PC-3 (cell line): ENCODE results near the gene JPT2. TPM values are rescaled to one million over a fixed set of nuclear protein-coding genes. Genes with fewer than 3 reads are reported as not detected.

Experiments
- ATAC-seq: fragments of 200-7000 bp; cut with Tn5 transposase; 2 replicates; pipeline ENCODE4 v1.9.1; 2020; ENCODE audit warnings: mild to moderate bottlenecking, moderate library complexity
- BruUV-seq: library from RNA; stranded (reverse); fragments of 400-500 nt; replicated peaks from 2 replicates; lab custom pipeline; 2021; lab: Mats Ljungman, UMichigan
- CTCF ChIA-PET: fragments of 300-600 bp; sonication (Branson Sonifier 250); formaldehyde crosslinking; loops from one replicate; lab custom pipeline; 2022; ENCODE audit warnings: antibody characterized with exemption; lab: Charles Lee
- POLR2A ChIA-PET: fragments of 300-600 bp; sonication (Branson Sonifier 250); formaldehyde crosslinking; loops from one replicate; lab custom pipeline; 2022; ENCODE audit warnings: antibody characterized with exemption; ENCODE audit not compliant: unreplicated experiment; lab: Charles Lee
- DNase-seq: peaks from one replicate; pipeline ENCODE4 v3.0.0-alpha.2; 2015
- H2AFZ ChIP-seq: fragments of 300-600 bp; sonication (generic); 2 replicates; pipeline ENCODE4 v1.6.0; 2016; ENCODE audit warnings: antibody characterized with exemption, low read length
- H3F3A ChIP-seq: fragments of 300-600 bp; sonication (generic); one replicate; pipeline ENCODE4 v1.6.0; 2017; ENCODE audit warnings: antibody characterized with exemption, low read length, control low read depth, mild to moderate bottlenecking; ENCODE audit not compliant: unreplicated experiment
- H3K27ac ChIP-seq: fragments of 300-600 bp; sonication (generic); 2 replicates; pipeline ENCODE4 v1.5.1; 2016; ENCODE audit warnings: mild to moderate bottlenecking, low read length
- H3K27me3 ChIP-seq: fragments of 300-600 bp; sonication (generic); 2 replicates; pipeline ENCODE4 v1.6.1; 2016; ENCODE audit warnings: low read length, mixed read lengths
- H3K36me3 ChIP-seq: fragments of 300-600 bp; sonication (generic); 2 replicates; pipeline ENCODE4 v1.6.1; 2016; ENCODE audit warnings: low read depth, mixed run types, low read length, mixed read lengths
- H3K4me1 ChIP-seq: fragments of 300-600 bp; sonication (generic); 2 replicates; pipeline ENCODE4 v1.5.1; 2016; ENCODE audit warnings: low read length; ENCODE audit not compliant: insufficient read depth
- H3K4me2 ChIP-seq: fragments of 300-600 bp; sonication (generic); 2 replicates; pipeline ENCODE4 v1.6.0; 2016; ENCODE audit warnings: low read length
- H3K4me3 ChIP-seq: fragments of 300-600 bp; sonication (generic); 2 replicates; pipeline ENCODE4 v1.5.1; 2016; ENCODE audit warnings: mild to moderate bottlenecking, low read length, mixed read lengths
- H3K79me2 ChIP-seq: fragments of 300-600 bp; sonication (generic); 2 replicates; pipeline ENCODE4 v1.6.1; 2017; ENCODE audit warnings: low read length, mixed read lengths
- H3K9ac ChIP-seq: fragments of 300-600 bp; sonication (generic); 2 replicates; pipeline ENCODE4 v1.6.0; 2016; ENCODE audit warnings: mild to moderate bottlenecking, low read length
- H3K9me2 ChIP-seq: fragments of 300-600 bp; sonication (generic); replicated peaks from 2 replicates; pipeline ENCODE4 v1.6.1; 2016; ENCODE audit warnings: mixed run types, low read length, mixed read lengths
- H3K9me3 ChIP-seq: fragments of 300-600 bp; sonication (generic); 2 replicates; pipeline ENCODE4 v1.6.1; 2016; ENCODE audit warnings: low read length, mixed read lengths
- H4K20me1 ChIP-seq: fragments of 300-600 bp; sonication (generic); 2 replicates; pipeline ENCODE4 v1.6.1; 2016; ENCODE audit warnings: low read length, mixed read lengths
- EZH2 ChIP-seq: fragments of 300-600 bp; sonication (generic); IDR thresholded peaks from one replicate; pipeline ENCODE4 v1.6.1; 2017; ENCODE audit warnings: antibody characterized with exemption, mild to moderate bottlenecking, low read length; ENCODE audit not compliant: unreplicated experiment
- EZH2phosphoT487 ChIP-seq: fragments of 300-600 bp; sonication (generic); IDR thresholded peaks from 2 replicates; pipeline ENCODE4 v1.6.1; 2018; ENCODE audit warnings: mild to moderate bottlenecking, antibody characterized with exemption, low read length, borderline replicate concordance
- intact Hi-C: fragments of 100-400 bp; cut with micrococcal nuclease; formaldehyde crosslinking; loops from 2 replicates; pipeline ENCODE4 v1.9.0; 2023
- total RNA-seq: library from RNA; depleted of rRNA; stranded (reverse); fragments of >200 nt; gene quantifications from 2 replicates; pipeline ENCODE4 v1.2.3, GENCODE V29; 2014
- TF ChIP-seq, protein P1 (sequence below): fragments of 300-600 bp; sonication (generic); conservative IDR thresholded peaks from 2 replicates; pipeline ENCODE4 v1.5.1; 2017; ENCODE audit warnings: antibody characterized with exemption, low read depth, mild to moderate bottlenecking, low read length

Gene JPT2
- total RNA-seq, 1 experiment from 2014 or later: 85.2 TPM

- peaks cover 29% of the 10 kb centered on the region for H3K4me1 ChIP-seq
- peaks cover 6% of the 10 kb centered on the region; the same call in 1 of the 2 replicates for H3K36me3 ChIP-seq
- H4K20me1 ChIP-seq: peaks cover 9% of the 10 kb centered on the region; the same call in 1 of the 2 replicates
- H3K27ac ChIP-seq: no peak overlapping the region
- CTCF ChIA-PET: no interaction called here
- H2AFZ ChIP-seq: no peak overlapping the region
- peaks cover 41% of the 10 kb centered on the region for H3K79me2 ChIP-seq
- no TSS peak for BruUV-seq
- H3K27me3 ChIP-seq: no peaks in the 10 kb centered on the region
- intact Hi-C loops: loop anchor here (5.0 kb wide), 1 partner anchor 95 kb away; the partner anchor contains the start of genes EME2, MRPS34 and NME3
- H3F3A ChIP-seq: no peaks in the 10 kb centered on the region
- peak overlapping the region; percentile 85 for H3K4me2 ChIP-seq
- TF ChIP-seq EZH2: no peak
- no peak for TF ChIP-seq EZH2phosphoT487
- TF ChIP-seq, protein P1, sequence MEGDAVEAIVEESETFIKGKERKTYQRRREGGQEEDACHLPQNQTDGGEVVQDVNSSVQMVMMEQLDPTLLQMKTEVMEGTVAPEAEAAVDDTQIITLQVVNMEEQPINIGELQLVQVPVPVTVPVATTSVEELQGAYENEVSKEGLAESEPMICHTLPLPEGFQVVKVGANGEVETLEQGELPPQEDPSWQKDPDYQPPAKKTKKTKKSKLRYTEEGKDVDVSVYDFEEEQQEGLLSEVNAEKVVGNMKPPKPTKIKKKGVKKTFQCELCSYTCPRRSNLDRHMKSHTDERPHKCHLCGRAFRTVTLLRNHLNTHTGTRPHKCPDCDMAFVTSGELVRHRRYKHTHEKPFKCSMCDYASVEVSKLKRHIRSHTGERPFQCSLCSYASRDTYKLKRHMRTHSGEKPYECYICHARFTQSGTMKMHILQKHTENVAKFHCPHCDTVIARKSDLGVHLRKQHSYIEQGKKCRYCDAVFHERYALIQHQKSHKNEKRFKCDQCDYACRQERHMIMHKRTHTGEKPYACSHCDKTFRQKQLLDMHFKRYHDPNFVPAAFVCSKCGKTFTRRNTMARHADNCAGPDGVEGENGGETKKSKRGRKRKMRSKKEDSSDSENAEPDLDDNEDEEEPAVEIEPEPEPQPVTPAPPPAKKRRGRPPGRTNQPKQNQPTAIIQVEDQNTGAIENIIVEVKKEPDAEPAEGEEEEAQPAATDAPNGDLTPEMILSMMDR: no peak
- no peaks in the 10 kb centered on the region for H3K9me2 ChIP-seq
- ATAC-seq (no peak), DNase-seq (no peak)
- peak overlapping the region; percentile 22; the same call in 1 of the 2 replicates for H3K9ac ChIP-seq
- H3K9me3 ChIP-seq: no peaks in the 10 kb centered on the region
- POLR2A ChIA-PET: interaction anchor here (0.5 to 1.5 kb wide), 6 partner anchors 28 to 376 kb away, joined by 3 to 26 read pairs (median 4); partner anchors contain the start of genes MAPK8IP3, NUBP2 and SPSB3
- peak overlapping the region; percentile 76 for H3K4me3 ChIP-seq
Observed at GRCh38 chr16:1677339-1677738, 740 bp upstream of the JPT2 start.

DNA sequence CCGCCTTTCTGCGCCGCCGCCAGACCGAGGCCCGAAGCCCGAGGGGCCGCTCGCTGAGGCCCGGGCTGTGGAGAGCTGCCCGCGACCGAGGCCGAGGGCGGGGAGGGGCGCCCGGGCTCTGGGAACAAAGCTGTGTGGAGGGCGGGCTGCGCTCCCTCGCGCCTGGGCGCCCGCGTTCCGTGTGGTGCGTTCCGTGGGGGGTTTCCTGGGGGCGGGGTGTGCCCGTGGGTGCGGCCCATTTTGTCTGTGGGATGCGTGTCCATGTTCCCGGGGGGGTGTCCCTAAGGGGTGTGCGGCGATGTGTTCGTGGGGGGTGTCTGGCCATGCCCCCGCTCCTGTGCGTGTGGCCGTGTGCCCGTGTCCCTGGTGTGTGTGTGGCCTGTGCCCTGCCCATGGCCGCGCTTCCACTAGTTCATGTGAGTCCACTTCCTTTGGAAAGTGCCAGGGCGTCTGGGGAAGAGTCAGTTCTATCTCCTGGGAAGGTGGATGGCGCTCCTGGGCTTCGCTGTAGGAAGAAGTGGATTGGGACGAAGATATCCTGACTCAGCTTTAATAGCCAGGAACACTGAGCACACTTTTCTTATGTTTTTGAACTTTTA lies 520 bp downstream of the JPT2 start:
- H4K20me1 ChIP-seq: peaks cover 9% of the 10 kb centered on the region; the same call in 1 of the 2 replicates
- peak overlapping the region; percentile 76 for H3K4me3 ChIP-seq
- H3K27me3 ChIP-seq: no peaks in the 10 kb centered on the region
- TF ChIP-seq EZH2 (no peak), EZH2phosphoT487 (no peak)
- TF ChIP-seq, protein P1: no peak
- intact Hi-C loops: loop anchor here (2.0 to 5.0 kb wide), 2 partner anchors 26 to 94 kb away; partner anchors contain the start of genes EME2, MRPS34 and NME3
- no peaks in the 10 kb centered on the region for H3K9me3 ChIP-seq
- H3K4me1 ChIP-seq: peaks cover 29% of the 10 kb centered on the region
- H3K9ac ChIP-seq: peak overlapping the region; percentile 96
- H3K9me2 ChIP-seq: no peaks in the 10 kb centered on the region
- no peak overlapping the region for H2AFZ ChIP-seq
- peaks cover 6% of the 10 kb centered on the region for H3K36me3 ChIP-seq
- ChIA-PET POLR2A (interaction anchor here (0.6 to 1.5 kb wide), 4 partner anchors 27 to 104 kb away, joined by 3 to 26 read pairs (median 5); partner anchors contain the start of genes CRAMP1, IFT140, MAPK8IP3 and NUBP2), CTCF (no interaction called here)
- H3K4me2 ChIP-seq: peak overlapping the region; percentile 99
- peak overlapping the region; percentile 76 for H3K27ac ChIP-seq
- peak; percentile 48 for DNase-seq
- ATAC-seq: peak; percentile 34
- H3F3A ChIP-seq: no peaks in the 10 kb centered on the region
- TSS peak; percentile 58 for BruUV-seq
- peaks cover 53% of the 10 kb centered on the region for H3K79me2 ChIP-seq

- Histone ChIP-seq H4K20me1 (peaks cover 9% of the 10 kb centered on the region; the same call in 1 of the 2 replicates), H3K79me2 (peaks cover 71% of the 10 kb centered on the region), H3K4me3 (peak overlapping the region; percentile 76), H2AFZ (no peak overlapping the region), H3K36me3 (peaks cover 17% of the 10 kb centered on the region), H3K4me2 (peak overlapping the region; percentile 99), H3K4me1 (peaks cover 16% of the 10 kb centered on the region), H3K9ac (peak overlapping the region; percentile 96), H3K27ac (peak overlapping the region; percentile 76), H3F3A (no peaks in the 10 kb centered on the region), H3K27me3 (no peaks in the 10 kb centered on the region), H3K9me2 (no peaks in the 10 kb centered on the region), H3K9me3 (no peaks in the 10 kb centered on the region)
- CTCF ChIA-PET: interaction anchor here (0.6 kb wide), 1 partner anchor 25 kb away, joined by 5 read pairs; no protein-coding TSS in a partner anchor
- TF ChIP-seq, protein P1: no peak
- TF ChIP-seq EZH2phosphoT487 (no peak), EZH2 (no peak)
- BruUV-seq: no TSS peak
- DNase-seq (no peak), ATAC-seq (no peak)
- POLR2A ChIA-PET: no interaction called here
- intact Hi-C loops: loop anchor here (1.0 kb wide), 1 partner anchor 9 kb away; no protein-coding TSS in a partner anchor
Observed at GRCh38 chr16:1680361-1680760, 2.3 kb downstream of the JPT2 start.
